Measurements from ENCODE around the gene MUC6.

MUC6 gene

GRCh38 chr11:1036303-1036923 lies at the start of gene MUC6:
Gene MUC6, minus strand, starts transcription at chr11:1036718. Its CDS starts 63 bp downstream, at chr11:1036655.
- DNase-seq (ENCODE audit: low read depth), result no peak

GRCh38 chr11:1085440-1086170 lies 49.1 kb upstream of the MUC6 start:
- no peak for DNase-seq (ENCODE audit: low read depth)

GRCh38 chr11:1084561-1085439 lies 48.3 kb upstream of the MUC6 start:
- DNase-seq (ENCODE audit: low read depth), result no peak

- no peak for DNase-seq (ENCODE audit: low read depth)
These were observed 47.4 kb upstream of the MUC6 start for GRCh38 chr11:1083621-1084551.

- DNase-seq (ENCODE audit: low read depth), result no peak
These were observed 46.5 kb upstream of the MUC6 start for GRCh38 chr11:1082728-1083620.

GRCh38 chr11:1082346-1082727 lies 45.8 kb upstream of the MUC6 start:
- no peak for DNase-seq (ENCODE audit: low read depth)

- no peak for DNase-seq (ENCODE audit: low read depth)
These were observed 45.2 kb upstream of the MUC6 start for GRCh38 chr11:1081601-1082311.

GRCh38 chr11:1078191-1078601 lies 41.7 kb upstream of the MUC6 start:
- no peak for DNase-seq (ENCODE audit: low read depth)

GRCh38 chr11:1077417-1078119 lies 41.0 kb upstream of the MUC6 start:
- no peak for DNase-seq (ENCODE audit: low read depth)

GRCh38 chr11:1077033-1077416 lies 40.5 kb upstream of the MUC6 start:
- DNase-seq (ENCODE audit: low read depth), result no peak

- no peak for DNase-seq (ENCODE audit: low read depth)
These were observed 39.6 kb upstream of the MUC6 start for GRCh38 chr11:1076061-1076665.

- DNase-seq (ENCODE audit: low read depth), result no peak
These were observed 38.9 kb upstream of the MUC6 start for GRCh38 chr11:1075341-1075911.

GRCh38 chr11:1074244-1075221 lies 38.0 kb upstream of the MUC6 start, which contains the start of gene MUC2:
Gene MUC2, plus strand, starts transcription at chr11:1074874.
- DNase-seq (ENCODE audit: low read depth), result no peak

GRCh38 chr11:1073851-1074243 lies 37.3 kb upstream of the MUC6 start:
- no peak for DNase-seq (ENCODE audit: low read depth)

GRCh38 chr11:1073261-1073724 lies 36.8 kb upstream of the MUC6 start:
- DNase-seq (ENCODE audit: low read depth), result no peak

GRCh38 chr11:1072821-1073231 lies 36.3 kb upstream of the MUC6 start:
- DNase-seq (ENCODE audit: low read depth), result no peak
